GM12892 (cell line): ENCODE results near the gene TENM4.

ENCODE experiments used
- POLR2A ChIP-seq: IDR thresholded peaks from 2 replicates; pipeline ENCODE4 v1.6.1; 2011; ENCODE audit warnings: low read depth, low read length, control low read depth
- POLR2AphosphoS5 ChIP-seq: IDR thresholded peaks from 2 replicates; pipeline ENCODE4 v1.6.1; 2011; ENCODE audit warnings: low read depth, low read length, control low read depth

- no peak for TF ChIP-seq POLR2AphosphoS5
- TF ChIP-seq POLR2A, result no peak
These were observed 535.1 kb downstream of the TENM4 start for GRCh38 chr11:78905756-78906155.
